K562 (cell line): ENCODE results near the gene PRR36. TPM values are rescaled to one million over a fixed set of nuclear protein-coding genes. Genes with fewer than 3 reads are reported as not detected.

Source experiments
- FOXJ3 ChIP-seq: sonication (generic); formaldehyde crosslinking; IDR thresholded peaks from 2 replicates; pipeline ENCODE4 v1.4.0; 2020; ENCODE audit warnings: mild to moderate bottlenecking, missing genetic modification reagents
- NR4A1 ChIP-seq, 2 experiments: fragments of 250-450 bp in 1 of 2; fragments of 450-650 bp in 1 of 2; sonication (Bioruptor Pico) in 1 of 2; IDR thresholded peaks; 2 replicates each; pipeline versions ENCODE4 v1.4.0 to v1.6.1; 2016 to 2020; ENCODE audit warnings: mild to moderate bottlenecking in 2 of 2, missing compliant biosample characterization in 1 of 2, missing genetic modification characterization in 1 of 2, moderate library complexity in 1 of 2
- NRF1 ChIP-seq, 2 experiments: fragments of 450-650 bp; IDR thresholded peaks in 1 of 2; conservative IDR thresholded peaks in 1 of 2; 2 replicates each; pipeline ENCODE4 v1.6.1; 2014; ENCODE audit warnings: mild to moderate bottlenecking in 2 of 2
- SP1 ChIP-seq: sonication (generic); formaldehyde crosslinking; IDR thresholded peaks from 2 replicates; pipeline ENCODE4 v1.8.1; 2022; ENCODE audit warnings: mild to moderate bottlenecking, missing genetic modification reagents
- ZNF174 ChIP-seq: fragments of 250-450 bp; sonication (Bioruptor Pico); IDR thresholded peaks from 2 replicates; pipeline ENCODE4 v1.4.0; 2020; ENCODE audit warnings: mild to moderate bottlenecking
- ZNF263 ChIP-seq: sonication (generic); formaldehyde crosslinking; IDR thresholded peaks from 2 replicates; pipeline ENCODE4 v1.8.0; 2022; ENCODE audit warnings: mild to moderate bottlenecking, missing genetic modification reagents, borderline replicate concordance
- polyA plus RNA-seq, 8 experiments: library from polyadenylated mRNA; depleted of rRNA in 4 of 8; stranded (reverse) in 5 of 8; unstranded in 3 of 8; fragments of >200 nt; fragmentation: Nextera tagmentation in 2 of 8; fragmentation: Illumina TruSeq in 1 of 8; extraction: Ambion mirVana in 2 of 8; extraction: Trizol in 1 of 8; gene quantifications; 2 replicates each; pipeline versions ENCODE4 v1.2.1 to v1.2.3, GENCODE V29; 2011 to 2014; ENCODE audit warnings: inconsistent platforms in 1 of 8, missing spikeins in 1 of 8
- total RNA-seq, 7 experiments: library from RNA; depleted of rRNA in 6 of 7; stranded (reverse); fragments of >200 nt in 6 of 7; fragmentation: Illumina TruSeq in 2 of 7; extraction: Trizol in 2 of 7; gene quantifications; 2 replicates each; pipeline versions ENCODE4 v1.2.1 to v1.2.3, GENCODE V29; 2011 to 2021; ENCODE audit warnings: low replicate concordance in 1 of 7
- TF ChIP-seq, protein P1 (sequence below), 2 experiments: fragments of 450-650 bp; formaldehyde crosslinking in 1 of 2; IDR thresholded peaks; 2 replicates each; pipeline versions ENCODE4 v1.4.0 to v1.6.1; 2014 to 2020; ENCODE audit warnings: mild to moderate bottlenecking in 2 of 2, borderline replicate concordance in 1 of 2, low read depth in 1 of 2
- TF ChIP-seq, protein P2 (sequence below): fragments of 450-650 bp; IDR thresholded peaks from 2 replicates; pipeline ENCODE4 v1.7.1; 2018; ENCODE audit warnings: mild to moderate bottlenecking, low read depth; ENCODE audit not compliant: partially characterized antibody
- TF ChIP-seq, protein P3 (sequence below): fragments of 250-450 bp; sonication (Bioruptor Pico); IDR thresholded peaks from 2 replicates; pipeline ENCODE4 v1.4.0; 2020; ENCODE audit warnings: mild to moderate bottlenecking, moderate library complexity, borderline replicate concordance

PRR36 gene
- total and polyA plus RNA-seq, 9 of the 15 experiments (the other 6 are each of a cell fraction or from before 2014, with no cell fraction given), result 0.05 to 0.42 (median 0.06) TPM; not detected in 6

DNA sequence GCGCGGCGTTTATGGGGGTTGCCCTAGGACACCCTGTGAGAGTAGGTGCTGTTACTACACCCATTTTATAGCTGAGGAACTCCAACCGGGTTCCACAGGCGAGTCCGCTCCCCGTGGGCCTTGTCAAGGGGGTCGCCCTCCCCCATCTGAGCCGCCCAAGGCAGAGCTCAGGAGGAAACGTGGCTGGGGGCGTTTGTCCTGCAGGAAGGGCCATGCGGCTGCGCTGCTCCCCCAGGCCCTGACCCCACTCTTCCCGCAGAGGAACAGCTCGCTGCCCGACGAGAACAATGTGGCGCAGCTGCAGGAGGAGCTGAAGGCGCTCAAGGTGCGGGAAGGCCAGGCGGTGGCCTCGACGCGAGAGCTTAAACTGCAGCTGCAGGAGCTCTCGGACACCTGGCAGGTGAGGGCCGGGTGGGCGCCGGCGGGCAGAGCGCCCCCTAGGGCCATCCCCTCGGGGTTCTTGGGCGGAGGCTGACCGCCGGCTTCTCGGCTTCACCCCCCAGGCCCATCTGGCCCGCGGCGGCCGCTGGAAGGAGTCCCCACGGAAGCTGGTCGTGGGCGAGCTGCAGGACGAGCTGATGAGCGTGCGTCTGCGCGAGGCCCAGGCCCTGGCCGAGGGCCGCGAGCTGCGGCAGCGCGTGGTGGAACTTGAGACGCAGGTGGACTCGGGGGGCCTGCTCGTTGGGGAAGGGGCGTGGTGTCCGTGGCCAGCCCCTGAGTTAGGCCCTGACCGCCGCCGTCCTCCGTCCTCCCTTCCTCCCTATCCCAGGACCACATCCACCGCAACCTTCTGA, 12.4 kb downstream of the PRR36 start (continued):
- TF ChIP-seq, protein P1, sequence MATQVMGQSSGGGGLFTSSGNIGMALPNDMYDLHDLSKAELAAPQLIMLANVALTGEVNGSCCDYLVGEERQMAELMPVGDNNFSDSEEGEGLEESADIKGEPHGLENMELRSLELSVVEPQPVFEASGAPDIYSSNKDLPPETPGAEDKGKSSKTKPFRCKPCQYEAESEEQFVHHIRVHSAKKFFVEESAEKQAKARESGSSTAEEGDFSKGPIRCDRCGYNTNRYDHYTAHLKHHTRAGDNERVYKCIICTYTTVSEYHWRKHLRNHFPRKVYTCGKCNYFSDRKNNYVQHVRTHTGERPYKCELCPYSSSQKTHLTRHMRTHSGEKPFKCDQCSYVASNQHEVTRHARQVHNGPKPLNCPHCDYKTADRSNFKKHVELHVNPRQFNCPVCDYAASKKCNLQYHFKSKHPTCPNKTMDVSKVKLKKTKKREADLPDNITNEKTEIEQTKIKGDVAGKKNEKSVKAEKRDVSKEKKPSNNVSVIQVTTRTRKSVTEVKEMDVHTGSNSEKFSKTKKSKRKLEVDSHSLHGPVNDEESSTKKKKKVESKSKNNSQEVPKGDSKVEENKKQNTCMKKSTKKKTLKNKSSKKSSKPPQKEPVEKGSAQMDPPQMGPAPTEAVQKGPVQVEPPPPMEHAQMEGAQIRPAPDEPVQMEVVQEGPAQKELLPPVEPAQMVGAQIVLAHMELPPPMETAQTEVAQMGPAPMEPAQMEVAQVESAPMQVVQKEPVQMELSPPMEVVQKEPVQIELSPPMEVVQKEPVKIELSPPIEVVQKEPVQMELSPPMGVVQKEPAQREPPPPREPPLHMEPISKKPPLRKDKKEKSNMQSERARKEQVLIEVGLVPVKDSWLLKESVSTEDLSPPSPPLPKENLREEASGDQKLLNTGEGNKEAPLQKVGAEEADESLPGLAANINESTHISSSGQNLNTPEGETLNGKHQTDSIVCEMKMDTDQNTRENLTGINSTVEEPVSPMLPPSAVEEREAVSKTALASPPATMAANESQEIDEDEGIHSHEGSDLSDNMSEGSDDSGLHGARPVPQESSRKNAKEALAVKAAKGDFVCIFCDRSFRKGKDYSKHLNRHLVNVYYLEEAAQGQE (IDR thresholded peaks at IDR 0.05; ENCODE audit: borderline replicate concordance), result no peak
- TF ChIP-seq, protein P1 (CRISPR knock-in tag; IDR thresholded peaks at IDR 0.05; ENCODE audit: low read depth), result peak; percentile 62; the same call in 1 of the 2 replicates
- TF ChIP-seq, protein P2, sequence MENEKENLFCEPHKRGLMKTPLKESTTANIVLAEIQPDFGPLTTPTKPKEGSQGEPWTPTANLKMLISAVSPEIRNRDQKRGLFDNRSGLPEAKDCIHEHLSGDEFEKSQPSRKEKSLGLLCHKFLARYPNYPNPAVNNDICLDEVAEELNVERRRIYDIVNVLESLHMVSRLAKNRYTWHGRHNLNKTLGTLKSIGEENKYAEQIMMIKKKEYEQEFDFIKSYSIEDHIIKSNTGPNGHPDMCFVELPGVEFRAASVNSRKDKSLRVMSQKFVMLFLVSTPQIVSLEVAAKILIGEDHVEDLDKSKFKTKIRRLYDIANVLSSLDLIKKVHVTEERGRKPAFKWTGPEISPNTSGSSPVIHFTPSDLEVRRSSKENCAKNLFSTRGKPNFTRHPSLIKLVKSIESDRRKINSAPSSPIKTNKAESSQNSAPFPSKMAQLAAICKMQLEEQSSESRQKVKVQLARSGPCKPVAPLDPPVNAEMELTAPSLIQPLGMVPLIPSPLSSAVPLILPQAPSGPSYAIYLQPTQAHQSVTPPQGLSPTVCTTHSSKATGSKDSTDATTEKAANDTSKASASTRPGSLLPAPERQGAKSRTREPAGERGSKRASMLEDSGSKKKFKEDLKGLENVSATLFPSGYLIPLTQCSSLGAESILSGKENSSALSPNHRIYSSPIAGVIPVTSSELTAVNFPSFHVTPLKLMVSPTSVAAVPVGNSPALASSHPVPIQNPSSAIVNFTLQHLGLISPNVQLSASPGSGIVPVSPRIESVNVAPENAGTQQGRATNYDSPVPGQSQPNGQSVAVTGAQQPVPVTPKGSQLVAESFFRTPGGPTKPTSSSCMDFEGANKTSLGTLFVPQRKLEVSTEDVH, result no peak
- TF ChIP-seq, protein P3, sequence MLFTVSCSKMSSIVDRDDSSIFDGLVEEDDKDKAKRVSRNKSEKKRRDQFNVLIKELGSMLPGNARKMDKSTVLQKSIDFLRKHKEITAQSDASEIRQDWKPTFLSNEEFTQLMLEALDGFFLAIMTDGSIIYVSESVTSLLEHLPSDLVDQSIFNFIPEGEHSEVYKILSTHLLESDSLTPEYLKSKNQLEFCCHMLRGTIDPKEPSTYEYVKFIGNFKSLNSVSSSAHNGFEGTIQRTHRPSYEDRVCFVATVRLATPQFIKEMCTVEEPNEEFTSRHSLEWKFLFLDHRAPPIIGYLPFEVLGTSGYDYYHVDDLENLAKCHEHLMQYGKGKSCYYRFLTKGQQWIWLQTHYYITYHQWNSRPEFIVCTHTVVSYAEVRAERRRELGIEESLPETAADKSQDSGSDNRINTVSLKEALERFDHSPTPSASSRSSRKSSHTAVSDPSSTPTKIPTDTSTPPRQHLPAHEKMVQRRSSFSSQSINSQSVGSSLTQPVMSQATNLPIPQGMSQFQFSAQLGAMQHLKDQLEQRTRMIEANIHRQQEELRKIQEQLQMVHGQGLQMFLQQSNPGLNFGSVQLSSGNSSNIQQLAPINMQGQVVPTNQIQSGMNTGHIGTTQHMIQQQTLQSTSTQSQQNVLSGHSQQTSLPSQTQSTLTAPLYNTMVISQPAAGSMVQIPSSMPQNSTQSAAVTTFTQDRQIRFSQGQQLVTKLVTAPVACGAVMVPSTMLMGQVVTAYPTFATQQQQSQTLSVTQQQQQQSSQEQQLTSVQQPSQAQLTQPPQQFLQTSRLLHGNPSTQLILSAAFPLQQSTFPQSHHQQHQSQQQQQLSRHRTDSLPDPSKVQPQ (CRISPR knock-in tag), result no peak
- TF ChIP-seq NRF1 (conservative IDR thresholded peaks at IDR 0.05 in 1 of 2, IDR thresholded peaks at IDR 0.05 in 1 of 2) (peak; percentile 41 to 59; a peak in 3 of 4 replicates), ZNF263 (peak; percentile 97), NR4A1 (CRISPR knock-in tag; IDR thresholded peaks at IDR 0.05) (no peak), NR4A1 (tag; IDR thresholded peaks at IDR 0.05) (no peak), SP1 (CRISPR knock-in tag) (0 out of 2 replicates have a peak, but pooled peaks have one; percentile 1), ZNF174 (CRISPR knock-in tag) (no peak), FOXJ3 (no peak)
